ENCODE results near the gene BLM. TPM values are rescaled to one million over a fixed set of nuclear protein-coding genes. Genes with fewer than 3 reads are reported as not detected.

The BLM gene
- total RNA-seq, 2 donors from 2014 or later: 90.9 to 101 TPM

GRCh38 chr15:90756916-90757315 lies 39.8 kb downstream of the BLM start:
- no peak for DNase-seq
- ATAC-seq (replicated peaks in 1 of 2): no peak
- no peak overlapping the region for H3K27ac Mint-ChIP-seq
- no peaks in the 10 kb centered on the region for H3K9me3 Mint-ChIP-seq
- no peak overlapping the region for H3K4me3 Mint-ChIP-seq
- no peaks in the 10 kb centered on the region for H3K4me1 Mint-ChIP-seq (ENCODE audit: low read depth)
- H3K36me3 Mint-ChIP-seq (ENCODE audit: insufficient read depth in 2 of 2): peaks cover 8 to 53% of the 10 kb centered on the region in 2 donors
- no peaks in the 10 kb centered on the region for H3K27me3 Mint-ChIP-seq (ENCODE audit: low read depth)

- Mint-ChIP-seq H3K27ac (peak overlapping the region; percentile 2), H3K36me3 (ENCODE audit: insufficient read depth in 2 of 2) (peaks cover 13 to 57% of the 10 kb centered on the region in 2 donors), H3K9me3 (no peaks in the 10 kb centered on the region), H3K4me1 (ENCODE audit: low read depth) (no peaks in the 10 kb centered on the region), H3K4me3 (no peak overlapping the region), H3K27me3 (ENCODE audit: low read depth) (no peaks in the 10 kb centered on the region)
- no peak for ATAC-seq (replicated peaks in 1 of 2)
- no peak for DNase-seq
Observed at GRCh38 chr15:90757461-90757860, 40.3 kb downstream of the BLM start.

GRCh38 chr15:90760661-90761232 lies 43.6 kb downstream of the BLM start:
- ATAC-seq (replicated peaks in 1 of 2) (no peak), DNase-seq (no peak)
- Mint-ChIP-seq H3K36me3 (ENCODE audit: insufficient read depth in 2 of 2) (peaks cover 12 to 47% of the 10 kb centered on the region in 2 donors), H3K4me1 (ENCODE audit: low read depth) (no peaks in the 10 kb centered on the region), H3K9me3 (no peaks in the 10 kb centered on the region), H3K27ac (no peak overlapping the region), H3K27me3 (ENCODE audit: low read depth) (no peaks in the 10 kb centered on the region), H3K4me3 (no peak overlapping the region)

- Mint-ChIP-seq H3K9me3 (no peaks in the 10 kb centered on the region), H3K4me1 (ENCODE audit: low read depth) (no peaks in the 10 kb centered on the region), H3K27me3 (ENCODE audit: low read depth) (no peaks in the 10 kb centered on the region), H3K4me3 (no peak overlapping the region), H3K27ac (peak overlapping the region; percentile 20), H3K36me3 (ENCODE audit: insufficient read depth in 2 of 2) (peaks cover 11 to 45% of the 10 kb centered on the region in 2 donors)
- ATAC-seq (replicated peaks in 1 of 2) (no peak), DNase-seq (no peak)
Observed at GRCh38 chr15:90761629-90762028, 44.5 kb downstream of the BLM start.

- DNase-seq (no peak), ATAC-seq (replicated peaks in 1 of 2) (no peak)
- H3K4me1 Mint-ChIP-seq (ENCODE audit: low read depth): no peaks in the 10 kb centered on the region
- no peak overlapping the region for H3K4me3 Mint-ChIP-seq
- peak overlapping the region; percentile 20 for H3K27ac Mint-ChIP-seq
- H3K27me3 Mint-ChIP-seq (ENCODE audit: low read depth): no peaks in the 10 kb centered on the region
- H3K9me3 Mint-ChIP-seq: no peaks in the 10 kb centered on the region
- peaks cover 11 to 41% of the 10 kb centered on the region in 2 donors for H3K36me3 Mint-ChIP-seq (ENCODE audit: insufficient read depth in 2 of 2)
Observed at GRCh38 chr15:90762109-90762508, 45.0 kb downstream of the BLM start.

- H3K36me3 Mint-ChIP-seq (ENCODE audit: insufficient read depth in 2 of 2): peaks cover 11 to 41% of the 10 kb centered on the region in 2 donors
- no peak for DNase-seq
- no peaks in the 10 kb centered on the region for H3K9me3 Mint-ChIP-seq
- no peaks in the 10 kb centered on the region for H3K27me3 Mint-ChIP-seq (ENCODE audit: low read depth)
- H3K4me1 Mint-ChIP-seq (ENCODE audit: low read depth): no peaks in the 10 kb centered on the region
- no peak for ATAC-seq (replicated peaks in 1 of 2)
- H3K4me3 Mint-ChIP-seq: no peak overlapping the region
- H3K27ac Mint-ChIP-seq: no peak overlapping the region
Observed at GRCh38 chr15:90763366-90764099, 46.4 kb downstream of the BLM start.

- ATAC-seq (replicated peaks in 1 of 2): no peak
- peaks cover 11 to 45% of the 10 kb centered on the region in 2 donors for H3K36me3 Mint-ChIP-seq (ENCODE audit: insufficient read depth in 2 of 2)
- H3K4me1 Mint-ChIP-seq (ENCODE audit: low read depth): no peaks in the 10 kb centered on the region
- H3K27me3 Mint-ChIP-seq (ENCODE audit: low read depth): no peaks in the 10 kb centered on the region
- H3K27ac Mint-ChIP-seq: peak overlapping the region; percentile 19
- no peak overlapping the region for H3K4me3 Mint-ChIP-seq
- no peak for DNase-seq
- H3K9me3 Mint-ChIP-seq: no peaks in the 10 kb centered on the region
Observed at GRCh38 chr15:90765531-90765930, 48.4 kb downstream of the BLM start.

GRCh38 chr15:90765966-90766365 lies 48.8 kb downstream of the BLM start:
- Mint-ChIP-seq H3K27ac (peak overlapping the region; percentile 19), H3K4me3 (no peak overlapping the region), H3K27me3 (ENCODE audit: low read depth) (no peaks in the 10 kb centered on the region), H3K4me1 (ENCODE audit: low read depth) (no peaks in the 10 kb centered on the region), H3K9me3 (no peaks in the 10 kb centered on the region), H3K36me3 (ENCODE audit: insufficient read depth in 2 of 2) (peaks cover 11 to 42% of the 10 kb centered on the region in 2 donors)
- ATAC-seq (replicated peaks in 1 of 2) (no peak), DNase-seq (no peak)

GRCh38 chr15:90769375-90769774 lies 52.2 kb downstream of the BLM start:
- no peak overlapping the region for H3K27ac Mint-ChIP-seq
- H3K4me3 Mint-ChIP-seq: no peak overlapping the region
- ATAC-seq (replicated peaks in 1 of 2): no peak
- peaks cover 8 to 37% of the 10 kb centered on the region in 2 donors for H3K36me3 Mint-ChIP-seq (ENCODE audit: insufficient read depth in 2 of 2)
- H3K4me1 Mint-ChIP-seq (ENCODE audit: low read depth): no peaks in the 10 kb centered on the region
- H3K9me3 Mint-ChIP-seq: no peaks in the 10 kb centered on the region
- H3K27me3 Mint-ChIP-seq (ENCODE audit: low read depth): no peaks in the 10 kb centered on the region
- DNase-seq: no peak

- ATAC-seq (replicated peaks in 1 of 2) (no peak), DNase-seq (no peak)
- peaks cover 7% of the 10 kb centered on the region for H3K4me1 Mint-ChIP-seq (ENCODE audit: low read depth)
- no peak overlapping the region for H3K27ac Mint-ChIP-seq
- no peaks in the 10 kb centered on the region for H3K27me3 Mint-ChIP-seq (ENCODE audit: low read depth)
- no peak overlapping the region for H3K4me3 Mint-ChIP-seq
- peaks cover 5 to 46% of the 10 kb centered on the region in 2 donors for H3K36me3 Mint-ChIP-seq (ENCODE audit: insufficient read depth in 2 of 2)
- no peaks in the 10 kb centered on the region for H3K9me3 Mint-ChIP-seq
Observed at GRCh38 chr15:90773485-90773884, 56.3 kb downstream of the BLM start.

GRCh38 chr15:90774731-90775514 lies 57.8 kb downstream of the BLM start:
- no peaks in the 10 kb centered on the region for H3K9me3 Mint-ChIP-seq
- H3K27ac Mint-ChIP-seq: no peak overlapping the region
- ATAC-seq (replicated peaks in 1 of 2) (peak in 1 of 2 donors; percentile 23), DNase-seq (no peak)
- peaks cover 7 to 52% of the 10 kb centered on the region in 2 donors for H3K36me3 Mint-ChIP-seq (ENCODE audit: insufficient read depth in 2 of 2)
- peaks cover 10% of the 10 kb centered on the region for H3K4me1 Mint-ChIP-seq (ENCODE audit: low read depth)
- H3K27me3 Mint-ChIP-seq (ENCODE audit: low read depth): no peaks in the 10 kb centered on the region
- H3K4me3 Mint-ChIP-seq: no peak overlapping the region

GRCh38 chr15:90780916-90781315 lies 63.8 kb downstream of the BLM start:
- DNase-seq: peak in 1 of 2 donors; percentile 6
- Mint-ChIP-seq H3K9me3 (no peaks in the 10 kb centered on the region), H3K36me3 (ENCODE audit: insufficient read depth in 2 of 2) (peaks cover 10 to 50% of the 10 kb centered on the region in 2 donors), H3K27ac (peak overlapping the region; percentile 90), H3K4me3 (peak overlapping the region; percentile 3 to 24), H3K4me1 (ENCODE audit: low read depth) (peaks cover 11% of the 10 kb centered on the region), H3K27me3 (ENCODE audit: low read depth) (no peaks in the 10 kb centered on the region)
- ATAC-seq (replicated peaks in 1 of 2): no peak

- DNase-seq (no peak), ATAC-seq (replicated peaks in 1 of 2) (no peak)
- peaks cover 11% of the 10 kb centered on the region for H3K4me1 Mint-ChIP-seq (ENCODE audit: low read depth)
- H3K36me3 Mint-ChIP-seq (ENCODE audit: insufficient read depth in 2 of 2): peaks cover 10 to 48% of the 10 kb centered on the region in 2 donors
- H3K27ac Mint-ChIP-seq: no peak overlapping the region
- no peak overlapping the region for H3K4me3 Mint-ChIP-seq
- no peaks in the 10 kb centered on the region for H3K9me3 Mint-ChIP-seq
- H3K27me3 Mint-ChIP-seq (ENCODE audit: low read depth): no peaks in the 10 kb centered on the region
Observed at GRCh38 chr15:90782442-90782841, 65.3 kb downstream of the BLM start.

Data from activated T-cell treated with anti-CD3 and anti-CD28 coated beads, Interleukin-2, amount 50 U/mL, for 72 hours (primary cell).